22Rv1 (cell line): ENCODE data around the gene TERB1.

Experiments used
- H3K27ac ChIP-seq: fragments of 450-650 bp; 2 replicates; pipeline ENCODE4 v1.5.1; 2017
- ZFX ChIP-seq: fragments of 450-650 bp; IDR thresholded peaks from 2 replicates; pipeline ENCODE4 v1.6.1; 2017; ENCODE audit warnings: antibody characterized with exemption, borderline replicate concordance
- TF ChIP-seq, protein P1 (sequence below): fragments of 450-650 bp; IDR thresholded peaks from 2 replicates; pipeline ENCODE4 v1.5.1; 2017; ENCODE audit warnings: mild to moderate bottlenecking

The TERB1 gene

DNA sequence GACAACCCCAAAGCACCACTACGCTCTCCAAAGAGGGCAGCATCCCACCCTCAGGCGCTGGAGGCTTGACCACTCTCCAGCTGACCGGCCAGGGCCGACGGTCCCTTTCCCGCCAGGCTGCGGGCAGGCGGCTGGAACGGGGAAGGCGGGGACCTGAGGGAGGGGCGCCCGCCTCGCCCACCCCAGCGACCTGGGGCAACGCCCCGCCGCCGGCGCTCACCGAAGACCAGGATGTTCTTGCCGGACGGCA is 50.4 kb downstream of the TERB1 start:
- peak overlapping the region; percentile 77 for H3K27ac ChIP-seq
- no peak for TF ChIP-seq ZFX
- TF ChIP-seq, protein P1, sequence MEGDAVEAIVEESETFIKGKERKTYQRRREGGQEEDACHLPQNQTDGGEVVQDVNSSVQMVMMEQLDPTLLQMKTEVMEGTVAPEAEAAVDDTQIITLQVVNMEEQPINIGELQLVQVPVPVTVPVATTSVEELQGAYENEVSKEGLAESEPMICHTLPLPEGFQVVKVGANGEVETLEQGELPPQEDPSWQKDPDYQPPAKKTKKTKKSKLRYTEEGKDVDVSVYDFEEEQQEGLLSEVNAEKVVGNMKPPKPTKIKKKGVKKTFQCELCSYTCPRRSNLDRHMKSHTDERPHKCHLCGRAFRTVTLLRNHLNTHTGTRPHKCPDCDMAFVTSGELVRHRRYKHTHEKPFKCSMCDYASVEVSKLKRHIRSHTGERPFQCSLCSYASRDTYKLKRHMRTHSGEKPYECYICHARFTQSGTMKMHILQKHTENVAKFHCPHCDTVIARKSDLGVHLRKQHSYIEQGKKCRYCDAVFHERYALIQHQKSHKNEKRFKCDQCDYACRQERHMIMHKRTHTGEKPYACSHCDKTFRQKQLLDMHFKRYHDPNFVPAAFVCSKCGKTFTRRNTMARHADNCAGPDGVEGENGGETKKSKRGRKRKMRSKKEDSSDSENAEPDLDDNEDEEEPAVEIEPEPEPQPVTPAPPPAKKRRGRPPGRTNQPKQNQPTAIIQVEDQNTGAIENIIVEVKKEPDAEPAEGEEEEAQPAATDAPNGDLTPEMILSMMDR, result no peak

DNA sequence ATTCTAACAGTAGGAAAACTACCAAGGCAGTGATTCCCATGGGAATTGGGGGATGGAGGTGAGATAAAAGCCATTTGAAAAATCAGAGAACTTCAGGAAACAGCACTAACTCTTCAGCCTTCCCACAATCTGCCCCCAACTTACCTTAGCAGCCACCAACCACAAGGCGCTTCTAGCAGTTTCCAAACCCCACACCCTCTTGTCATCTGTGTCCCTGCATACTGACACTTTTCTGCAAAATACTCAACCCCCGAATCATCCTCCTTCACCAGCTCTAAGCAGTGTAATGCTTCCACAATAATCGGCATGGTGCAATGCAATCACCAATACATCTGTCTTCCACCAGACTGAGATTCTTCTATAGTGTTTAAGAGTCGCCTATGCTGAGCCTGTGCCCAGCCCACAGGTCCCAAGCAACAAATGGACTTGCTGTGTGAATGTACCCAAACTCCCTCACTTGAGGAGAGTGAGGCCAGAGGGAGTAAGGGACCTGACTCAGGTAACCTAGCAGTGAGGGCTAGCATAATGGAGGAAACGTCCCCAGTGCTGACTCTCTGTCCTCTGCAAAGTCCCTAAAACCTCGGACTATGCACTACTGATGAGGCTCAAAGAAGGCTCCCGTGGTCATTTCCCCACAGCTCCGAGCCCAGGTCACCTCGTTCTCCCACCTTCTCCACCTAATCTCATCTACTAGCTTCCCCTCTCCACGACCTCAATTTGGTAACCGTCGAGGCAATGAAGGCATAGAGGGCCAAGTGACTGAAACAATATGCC is 50.9 kb downstream of the TERB1 start:
- no peak for TF ChIP-seq ZFX
- TF ChIP-seq, protein P1, result no peak
- peak overlapping the region; percentile 77 for H3K27ac ChIP-seq

DNA sequence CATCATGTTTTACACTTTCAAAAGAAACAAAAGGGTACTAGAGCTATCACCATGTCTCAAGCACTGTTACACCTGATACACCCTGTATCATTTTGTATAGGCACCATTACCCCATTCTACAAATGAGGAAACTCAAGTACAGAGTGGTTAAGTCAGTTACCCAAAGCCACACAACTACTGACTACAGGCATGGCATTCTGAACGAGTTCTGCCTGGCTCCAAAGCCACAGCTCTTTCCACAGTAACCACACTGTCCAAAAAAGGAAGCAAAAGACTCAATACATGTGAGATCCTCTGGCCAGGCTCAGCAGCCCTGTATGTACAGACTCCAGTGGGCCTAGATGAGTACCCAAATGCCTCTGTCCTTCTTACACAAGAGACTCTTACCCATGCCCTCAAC is 54.7 kb downstream of the TERB1 start:
- TF ChIP-seq, protein P1, result no peak
- no peak for TF ChIP-seq ZFX
- no peak overlapping the region for H3K27ac ChIP-seq

DNA sequence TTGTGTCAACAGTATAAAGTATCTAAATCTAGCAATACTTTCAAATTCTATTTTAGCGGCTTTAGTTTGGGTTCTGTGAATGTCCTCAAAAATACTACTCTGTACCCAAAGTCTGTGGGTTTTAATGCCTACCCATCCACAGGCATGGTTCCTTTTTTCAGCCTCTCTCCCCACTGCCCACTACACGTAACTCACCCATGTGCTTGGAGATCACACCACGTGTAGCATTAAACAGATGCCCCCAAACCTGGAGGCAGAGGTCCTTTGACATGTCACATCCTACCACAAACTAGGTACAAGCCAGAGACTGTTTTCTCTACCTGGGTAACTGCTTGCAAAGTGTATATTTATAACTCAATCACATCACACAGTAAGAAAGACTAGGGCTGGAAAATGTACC is 55.3 kb downstream of the TERB1 start:
- no peak overlapping the region for H3K27ac ChIP-seq
- TF ChIP-seq, protein P1, result no peak
- no peak for TF ChIP-seq ZFX

DNA sequence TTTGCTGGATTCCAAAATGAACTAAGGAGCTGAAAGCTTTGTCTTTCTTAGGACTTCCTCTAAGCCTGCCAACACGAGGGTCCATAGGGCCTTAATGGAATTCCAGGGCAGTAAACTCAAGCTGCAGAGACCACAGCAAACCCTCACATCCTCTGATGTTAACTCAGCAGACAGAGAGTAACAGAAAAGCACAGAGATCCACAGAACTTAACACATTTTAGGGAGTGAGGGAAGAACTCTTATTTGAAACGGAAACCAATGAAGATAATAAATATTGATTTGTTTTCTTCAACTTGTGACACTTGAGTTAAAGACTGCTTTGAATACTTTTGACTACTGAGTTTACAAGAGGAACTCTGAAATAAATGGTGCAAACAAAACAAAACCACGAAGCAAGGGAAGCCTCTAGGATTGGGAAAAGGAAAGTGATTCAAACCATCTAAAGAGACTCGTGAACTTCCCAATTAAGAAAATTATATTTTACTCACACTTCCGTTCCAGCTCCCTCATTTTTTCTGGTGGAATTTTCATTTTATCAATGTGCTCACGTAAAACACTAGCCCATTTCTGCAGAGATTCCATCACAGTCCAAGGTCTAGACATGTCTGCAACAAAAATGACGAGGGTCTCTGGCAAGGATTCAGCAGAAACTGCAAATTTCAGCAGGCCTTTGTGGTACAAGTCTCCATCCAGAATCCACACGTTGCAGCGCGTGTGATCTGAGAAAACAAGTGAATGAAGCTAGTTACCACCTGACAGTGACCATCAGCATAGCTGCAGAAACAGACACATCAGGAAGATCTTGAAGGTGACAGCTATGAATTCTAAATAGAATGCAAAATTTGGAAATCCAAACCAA is 59.2 kb downstream of the TERB1 start:
- TF ChIP-seq ZFX, result no peak
- TF ChIP-seq, protein P1, result no peak
- H3K27ac ChIP-seq, result peak overlapping the region; percentile 71

DNA sequence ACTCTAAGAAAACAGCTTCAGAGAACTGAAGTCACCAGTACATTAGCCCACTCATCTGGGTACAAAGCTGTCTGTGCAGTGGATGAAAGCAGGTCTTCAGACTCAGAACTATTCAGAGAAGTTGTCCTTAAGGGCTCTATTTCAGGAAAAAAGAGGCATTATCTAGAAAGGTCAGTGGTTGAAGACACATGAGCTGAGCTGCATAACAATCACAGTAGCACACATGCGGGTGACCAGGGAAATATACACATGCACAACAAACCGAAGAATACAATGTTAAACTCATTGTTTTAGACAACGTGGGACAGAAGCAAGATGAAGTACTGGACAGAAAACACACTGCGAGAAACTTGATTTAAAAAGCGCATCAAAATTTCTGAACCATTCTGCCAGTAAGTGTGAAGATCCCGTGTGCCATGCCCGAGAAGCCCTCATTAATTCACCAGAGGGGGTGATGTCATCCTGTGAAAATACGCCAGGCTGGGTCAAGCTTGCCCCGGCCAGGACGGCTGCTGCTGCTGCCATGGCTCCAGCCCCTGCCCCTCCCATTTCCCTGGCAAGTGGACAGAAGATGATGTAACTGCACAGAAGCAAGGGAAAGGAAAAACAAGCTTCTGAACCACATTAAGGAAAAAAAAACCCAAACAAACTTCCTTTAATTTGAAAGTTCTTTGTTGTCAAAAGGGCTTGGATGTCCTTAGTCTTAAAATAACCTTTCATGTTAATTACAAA is 60.0 kb downstream of the TERB1 start:
- peak overlapping the region; percentile 71 for H3K27ac ChIP-seq
- no peak for TF ChIP-seq ZFX
- TF ChIP-seq, protein P1, result no peak
